GM10266 (cell line): ENCODE data around the gene IDI2.
A peak's percentile ranks its signal among the peaks of the same experiment; 100 is the strongest.

Source experiments
- DNase-seq: peaks from one replicate; pipeline ENCODE4 v3.0.0; 2012; ENCODE audit errors: extremely low spot score
- CTCF ChIP-seq: IDR thresholded peaks from 2 replicates; pipeline ENCODE4 v1.5.1; 2012; ENCODE audit warnings: mild to moderate bottlenecking, low read depth; ENCODE audit not compliant: control insufficient read depth, insufficient read depth; ENCODE audit errors: missing control alignments

IDI2 gene

GRCh38 chr10:1054684-1055083, 29.0 kb upstream of the IDI2 start:
- DNase-seq: no peak
- TF ChIP-seq CTCF: no peak

- no peak for TF ChIP-seq CTCF
- peak; percentile 39 for DNase-seq
These were observed 24.9 kb upstream of the IDI2 start for GRCh38 chr10:1050554-1050953.

- no peak for TF ChIP-seq CTCF
- DNase-seq: no peak
These were observed 24.5 kb upstream of the IDI2 start for GRCh38 chr10:1050145-1050544.

- TF ChIP-seq CTCF: no peak
- no peak for DNase-seq
These were observed 23.8 kb upstream of the IDI2 start for GRCh38 chr10:1049425-1049958.

GRCh38 chr10:1048732-1049424, 23.2 kb upstream of the IDI2 start, which contains the start of gene IDI1:
IDI1 (minus strand) TSS chr10:1049119; CDS start chr10:1049003, 116 bp downstream.
- peak; percentile 98 for DNase-seq
- TF ChIP-seq CTCF: no peak

GRCh38 chr10:1048349-1048731, 22.7 kb upstream of the IDI2 start:
- DNase-seq: no peak
- no peak for TF ChIP-seq CTCF

GRCh38 chr10:1047937-1048336, 22.3 kb upstream of the IDI2 start:
- no peak for TF ChIP-seq CTCF
- DNase-seq: no peak
